ENCODE results near the gene ST7L. TPM values are rescaled to one million over a fixed set of nuclear protein-coding genes. Genes with fewer than 3 reads are reported as not detected.

Gene ST7L
- total and polyA plus RNA-seq, 10 of the 15 experiments (the other 5 are each of a cell fraction or from before 2014, with no cell fraction given): 3.6 to 13.7 (median 8.9) TPM

DNA sequence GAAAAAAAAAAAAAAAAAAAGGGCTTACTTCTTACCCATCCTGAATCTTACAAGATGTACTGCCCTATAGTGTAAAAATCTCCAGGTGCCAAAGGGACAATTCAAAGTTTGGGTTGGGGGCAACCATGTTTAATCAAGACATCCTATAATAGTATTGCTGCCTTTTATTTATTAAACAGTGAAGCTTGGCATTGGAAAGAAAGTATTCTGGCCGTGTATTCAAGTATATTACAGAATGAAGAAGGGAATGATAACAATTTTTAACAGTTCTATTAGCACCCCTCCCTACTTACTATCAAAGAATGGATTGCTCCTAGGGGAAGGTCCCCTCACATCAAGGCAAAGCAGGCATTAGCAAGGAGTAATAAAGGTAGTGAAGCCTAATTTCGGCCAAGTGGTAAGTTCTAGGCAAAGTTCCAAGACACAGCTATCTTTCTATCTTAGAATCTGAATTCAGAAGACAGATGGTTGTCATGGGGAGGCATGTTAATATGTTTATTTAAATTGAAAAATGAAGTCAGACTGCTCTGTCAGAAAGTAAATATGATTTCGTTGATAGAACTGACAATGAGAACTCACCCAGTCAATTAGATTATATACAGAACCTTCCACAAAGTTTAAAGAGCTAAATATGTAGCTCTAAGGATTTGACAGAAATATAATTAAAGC lies 24.6 kb downstream of the ST7L start:
- in situ Hi-C loops (cut with MboI) (no loop called here), intact Hi-C loops (cut with micrococcal nuclease; ENCODE audit: unreplicated experiment) (no loop called here)
- ChIA-PET POLR2A (interaction anchor here (0.5 kb wide), 1 partner anchor 484 kb away, joined by 4 read pairs; no protein-coding TSS in a partner anchor), RAD21 (ENCODE audit: unreplicated experiment) (no interaction called here), SMC1A (ENCODE audit: uncharacterized antibody, unreplicated experiment) (interaction anchor here (0.8 to 1.7 kb wide), 3 partner anchors 9 to 211 kb away, joined by 3 read pairs; no protein-coding TSS in a partner anchor), CTCF (interaction anchor here (0.8 to 1.3 kb wide), 2 partner anchors 20 to 62 kb away, joined by 3 to 4 read pairs; no protein-coding TSS in a partner anchor)
- Histone ChIP-seq H3K79me2 (ENCODE audit: control insufficient read depth, insufficient read depth, low read length) (no peaks in the 10 kb centered on the region), H3K9me3 (replicated peaks; ENCODE audit: control insufficient read depth, insufficient read depth, low read length) (no peaks in the 10 kb centered on the region; the same call in 2 of the 3 replicates), H3K4me3 (no peak overlapping the region), H2AFZ (ENCODE audit: control insufficient read depth, low read depth, low read length) (no peak overlapping the region), H3K36me3 (ENCODE audit: control insufficient read depth in 2 of 2, insufficient read depth in 2 of 2, low read length in 1 of 2) (no peaks in the 10 kb centered on the region; a peak in 1 of 4 replicates), H3K4me2 (ENCODE audit: control insufficient read depth, insufficient read depth) (no peak overlapping the region), H3K27ac (ENCODE audit: control insufficient read depth, insufficient read depth) (no peak overlapping the region), H3K4me1 (ENCODE audit: control insufficient read depth, insufficient read depth, low read length) (no peaks in the 10 kb centered on the region), H3K27me3 (replicated peaks in 1 of 2; ENCODE audit: control insufficient read depth in 2 of 2, insufficient read depth in 2 of 2, low read length in 1 of 2) (no peaks in the 10 kb centered on the region), H3K9ac (ENCODE audit: control insufficient read depth, insufficient read depth, low read length) (no peak overlapping the region), H4K20me1 (ENCODE audit: control insufficient read depth, insufficient read depth) (no peaks in the 10 kb centered on the region)
- TF ChIP-seq PML (IDR thresholded peaks at IDR 0.05; ENCODE audit: low read length): no peak
- TF ChIP-seq SMARCA5 (IDR thresholded peaks at IDR 0.05): no peak
- no peak for TF ChIP-seq ATF7 (IDR thresholded peaks at IDR 0.05; ENCODE audit: low read depth)
- no peak for TF ChIP-seq NR2C2 (IDR thresholded peaks at IDR 0.05; ENCODE audit: borderline replicate concordance, control insufficient read depth, insufficient read length, low read depth)
- TF ChIP-seq CREB1 (IDR thresholded peaks at IDR 0.05; ENCODE audit: low read depth): no peak
- TF ChIP-seq GATAD2B (conservative IDR thresholded peaks at IDR 0.05; ENCODE audit: low read depth): no peak
- no peak for TF ChIP-seq MXI1 (IDR thresholded peaks at IDR 0.05; ENCODE audit: low read depth, low read length)
- no peak for TF ChIP-seq SMC3 (IDR thresholded peaks at IDR 0.05; ENCODE audit: borderline replicate concordance, low read length)
- BruUV-seq (replicated peaks): no TSS peak
- no peak for ATAC-seq
- no peak for DNase-seq (ENCODE audit: low read depth, low spot score)
- WGBS (ENCODE audit: insufficient coverage, insufficient replicate concordance, low lambda C conversion rate, missing lambda C conversion rate): 97% methylated on average over 3 of the region's 3 CpGs
- no peak for FAIRE-seq

Measured in GM12878 (cell line).